Activated naive CD8-positive, alpha-beta T cell treated with anti-CD3 and anti-CD28 coated beads, Interleukin-2, amount 10 ng/mL, durations not matched to agents 7 days and 5 days (primary cell): ENCODE data around the gene RPL26. TPM values are rescaled to one million over a fixed set of nuclear protein-coding genes. Genes with fewer than 3 reads are reported as not detected.
"Not testable (repeated sequence)": the region's sequence is repeated elsewhere in the genome, so short reads cannot be mapped to it uniquely, and the experiment has no call there.

Source experiments
- ATAC-seq: fragments of 150-1000 bp; cut with Tn5 transposase; one replicate; pipeline ENCODE4 v1.10.0; 2021; ENCODE audit warnings: low read depth, moderate library complexity
- POLR2A ChIA-PET: fragments of 350-600 bp; sonication (Branson Sonifier 250); formaldehyde crosslinking; loops from one replicate; lab custom pipeline; 2021; ENCODE audit warnings: antibody characterized with exemption; lab: Charles Lee
- DNase-seq: peaks from one replicate; pipeline ENCODE4 v3.0.0; 2021
- H3K27ac Mint-ChIP-seq: one replicate; pipeline ENCODE4 v1.8.0; 2022; ENCODE audit warnings: mild to moderate bottlenecking, mixed read lengths
- H3K27me3 Mint-ChIP-seq: one replicate; pipeline ENCODE4 v1.8.0; 2022; ENCODE audit warnings: mild to moderate bottlenecking, moderate library complexity, mixed read lengths
- H3K36me3 Mint-ChIP-seq: one replicate; pipeline ENCODE4 v1.8.0; 2021; ENCODE audit warnings: mild to moderate bottlenecking, mixed read lengths
- H3K4me1 Mint-ChIP-seq: one replicate; pipeline ENCODE4 v1.8.0; 2021; ENCODE audit warnings: mixed read lengths
- H3K4me3 Mint-ChIP-seq: one replicate; pipeline ENCODE4 v1.8.0; 2022; ENCODE audit warnings: mild to moderate bottlenecking, moderate library complexity, mixed read lengths
- H3K9me3 Mint-ChIP-seq: one replicate; pipeline ENCODE4 v1.8.0; 2021; ENCODE audit warnings: mixed read lengths
- total RNA-seq, 2 experiments: library from RNA; stranded (reverse); gene quantifications; one replicate each; pipeline ENCODE4 v1.2.3, GENCODE V29; 2021

Gene RPL26
- total RNA-seq, 2 experiments from 2014 or later: 1,984 to 2,045 TPM

DNA sequence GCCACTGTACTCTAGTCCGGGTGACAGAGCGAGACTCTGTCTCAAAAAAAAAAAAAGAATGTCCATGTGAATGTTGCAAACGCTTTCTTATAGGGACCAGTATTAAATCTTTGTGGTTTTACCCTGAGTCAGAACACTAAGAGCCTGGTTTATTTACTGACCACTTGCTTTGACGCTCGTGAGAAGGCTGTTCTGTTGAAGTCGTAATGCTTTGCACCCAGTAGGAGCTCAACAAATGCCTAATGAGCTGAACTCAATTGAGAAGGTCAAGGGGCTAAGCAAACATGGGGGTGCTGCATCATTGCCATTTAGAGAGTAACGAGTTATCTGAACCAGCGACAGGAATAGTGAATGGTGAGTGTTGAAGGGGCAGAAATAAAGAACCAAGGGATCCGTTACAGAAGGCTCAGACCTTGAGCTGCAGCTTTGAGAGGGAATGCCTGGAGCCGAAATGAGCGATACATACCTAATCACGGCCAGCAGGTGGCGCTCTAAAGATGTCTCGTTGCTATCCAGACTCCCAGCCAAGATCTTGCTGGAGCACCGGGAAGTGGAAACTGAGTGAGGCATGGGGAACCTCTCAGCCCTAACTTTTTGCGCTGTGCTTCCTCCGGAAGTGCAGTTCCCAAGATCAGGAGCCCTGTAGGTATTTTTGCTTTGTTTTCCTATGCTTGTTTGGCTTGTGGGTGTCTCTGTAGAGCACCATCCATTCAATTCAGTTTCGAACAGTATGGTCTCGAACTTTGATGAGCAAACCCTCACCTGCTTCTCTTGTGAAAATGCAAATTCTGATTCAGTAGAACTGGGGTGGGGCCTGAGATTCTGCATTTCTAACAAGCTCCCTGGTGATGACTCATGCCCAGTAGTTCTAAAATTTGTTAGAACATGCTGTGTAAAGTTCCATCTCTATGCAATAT lies 27.2 kb upstream of the RPL26 start:
- Mint-ChIP-seq H3K36me3 (no peaks in the 10 kb centered on the region), H3K4me3 (no peak overlapping the region), H3K27me3 (peaks cover 29% of the 10 kb centered on the region), H3K27ac (no peak overlapping the region), H3K9me3 (no peaks in the 10 kb centered on the region), H3K4me1 (peaks cover 38% of the 10 kb centered on the region)
- ATAC-seq (peak; percentile 57), DNase-seq (peak; percentile 80)
- POLR2A ChIA-PET: interaction anchor here (0.8 to 1.5 kb wide), 4 partner anchors 25 to 336 kb away, joined by 3 to 12 read pairs (median 4); partner anchors contain the start of gene NDEL1

DNA sequence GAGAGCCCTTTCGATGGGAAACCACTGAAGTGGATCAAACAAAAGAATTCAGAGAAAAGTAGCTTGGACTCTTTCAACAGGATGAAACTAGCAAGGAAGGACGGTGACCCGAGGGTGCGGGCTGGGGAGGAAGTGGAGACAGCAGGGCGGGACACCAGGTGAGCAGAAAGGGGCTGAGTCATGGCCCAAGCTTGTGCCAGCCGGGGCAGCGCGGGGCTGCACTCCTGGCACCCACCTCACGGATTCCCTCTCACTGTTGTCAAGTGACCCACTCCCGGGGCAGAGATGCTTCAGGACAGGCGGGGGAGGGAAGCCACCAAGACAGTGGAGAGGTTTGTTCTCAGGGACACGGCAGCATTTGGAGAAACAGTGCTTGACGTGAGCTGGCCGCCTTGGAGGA lies 25.4 kb upstream of the RPL26 start:
- Mint-ChIP-seq H3K4me3 (no peak overlapping the region), H3K27me3 (peaks cover 26% of the 10 kb centered on the region), H3K27ac (no peak overlapping the region), H3K9me3 (no peaks in the 10 kb centered on the region), H3K4me1 (peaks cover 32% of the 10 kb centered on the region), H3K36me3 (no peaks in the 10 kb centered on the region)
- DNase-seq (no peak), ATAC-seq (peak; percentile 41)
- POLR2A ChIA-PET: no interaction called here

- POLR2A ChIA-PET: no interaction called here
- Mint-ChIP-seq H3K27ac (no peak overlapping the region), H3K36me3 (no peaks in the 10 kb centered on the region), H3K9me3 (no peaks in the 10 kb centered on the region), H3K4me3 (no peak overlapping the region), H3K27me3 (peaks cover 23% of the 10 kb centered on the region), H3K4me1 (peaks cover 15% of the 10 kb centered on the region)
- ATAC-seq: no peak
- no peak for DNase-seq
These were observed 23.2 kb upstream of the RPL26 start for GRCh38 chr17:8406174-8406573.

DNA sequence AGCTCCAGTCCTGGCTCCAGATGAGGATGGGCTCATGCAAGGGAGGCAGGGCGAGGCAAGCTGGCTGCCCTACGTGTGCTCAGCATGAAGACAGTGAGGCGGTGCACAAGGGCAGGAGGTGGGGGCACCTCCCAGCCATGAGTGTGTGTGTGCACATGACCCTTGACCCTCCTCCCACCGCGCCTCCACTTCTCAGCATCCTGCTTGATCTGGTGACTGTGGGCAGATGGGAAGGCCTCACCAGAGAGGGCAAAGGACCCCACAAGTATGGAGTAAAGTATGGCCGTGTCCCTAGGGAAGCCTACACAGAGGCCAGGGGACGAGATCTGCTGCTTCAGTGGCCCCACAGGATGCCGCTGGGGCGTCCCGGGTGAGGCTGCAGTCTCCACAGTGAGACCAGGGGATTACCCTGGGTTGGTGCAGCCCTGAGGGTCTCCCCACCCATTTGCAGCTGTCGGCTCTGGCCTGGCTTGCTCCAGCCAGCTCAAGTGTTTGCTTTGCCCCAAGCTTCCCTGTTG lies 22.6 kb upstream of the RPL26 start:
- POLR2A ChIA-PET: no interaction called here
- H3K4me1 Mint-ChIP-seq: peaks cover 12% of the 10 kb centered on the region
- ATAC-seq (no peak), DNase-seq (no peak)
- peaks cover 22% of the 10 kb centered on the region for H3K27me3 Mint-ChIP-seq
- no peaks in the 10 kb centered on the region for H3K36me3 Mint-ChIP-seq
- no peaks in the 10 kb centered on the region for H3K9me3 Mint-ChIP-seq
- no peak overlapping the region for H3K27ac Mint-ChIP-seq
- no peak overlapping the region for H3K4me3 Mint-ChIP-seq

GRCh38 chr17:8402921-8403536 lies 20.0 kb upstream of the RPL26 start:
- H3K27ac Mint-ChIP-seq: no peak overlapping the region
- no peak overlapping the region for H3K4me3 Mint-ChIP-seq
- H3K36me3 Mint-ChIP-seq: no peaks in the 10 kb centered on the region
- POLR2A ChIA-PET: no interaction called here
- H3K27me3 Mint-ChIP-seq: peaks cover 21% of the 10 kb centered on the region
- DNase-seq (no peak), ATAC-seq (no peak)
- no peaks in the 10 kb centered on the region for H3K9me3 Mint-ChIP-seq
- H3K4me1 Mint-ChIP-seq: no peaks in the 10 kb centered on the region

DNA sequence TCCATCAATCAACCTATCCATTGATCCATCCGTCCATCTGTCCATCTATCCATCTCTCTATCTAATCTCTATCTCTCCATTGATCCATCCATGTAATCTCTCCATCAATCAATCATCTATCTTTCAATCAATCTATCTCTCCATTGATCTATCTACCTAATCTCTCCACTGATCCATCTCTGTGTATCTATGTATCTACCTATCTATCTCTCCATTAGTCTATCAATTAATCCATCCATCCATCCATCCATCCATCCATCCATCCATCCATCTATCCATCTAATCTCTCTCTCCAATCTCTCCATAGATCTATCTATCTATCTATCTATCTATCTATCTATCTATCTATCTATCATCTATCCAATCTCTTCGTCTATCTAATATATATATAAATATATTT lies 18.1 kb upstream of the RPL26 start:
- POLR2A ChIA-PET: no interaction called here
- ATAC-seq: no peak
- H3K27ac Mint-ChIP-seq: no peak overlapping the region
- H3K36me3 Mint-ChIP-seq: no peaks in the 10 kb centered on the region
- DNase-seq: no peak
- H3K4me1 Mint-ChIP-seq: peaks cover 2% of the 10 kb centered on the region
- no peak overlapping the region for H3K4me3 Mint-ChIP-seq
- no peaks in the 10 kb centered on the region for H3K9me3 Mint-ChIP-seq
- peaks cover 31% of the 10 kb centered on the region for H3K27me3 Mint-ChIP-seq

- Mint-ChIP-seq H3K27me3 (peaks cover 41% of the 10 kb centered on the region), H3K4me1 (peaks cover 9% of the 10 kb centered on the region), H3K9me3 (peaks cover 3% of the 10 kb centered on the region), H3K36me3 (peaks cover 2% of the 10 kb centered on the region), H3K4me3 (no peak overlapping the region), H3K27ac (no peak overlapping the region)
- POLR2A ChIA-PET: no interaction called here
- DNase-seq: no peak
- no peak for ATAC-seq
These were observed 16.0 kb upstream of the RPL26 start for GRCh38 chr17:8398980-8399379.

DNA sequence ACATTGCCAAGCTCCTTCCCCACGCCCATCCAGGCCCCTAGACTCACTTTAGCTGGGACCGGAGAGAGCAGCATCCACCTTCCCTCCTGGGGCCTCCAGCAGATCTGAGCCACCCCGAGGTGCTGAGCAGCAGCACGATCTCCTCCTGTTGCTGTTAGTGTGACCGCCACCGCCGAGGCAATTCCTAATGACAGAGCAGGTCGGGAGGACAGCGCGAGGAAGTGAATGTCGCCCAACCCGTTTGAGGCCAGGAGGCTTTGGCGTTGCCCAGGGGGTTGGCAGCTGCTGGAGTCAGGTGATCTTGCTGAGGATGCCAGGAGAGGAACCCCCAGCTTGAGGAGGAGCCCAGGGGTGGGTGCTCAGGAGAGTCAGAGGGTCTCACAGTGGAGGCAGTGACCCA lies 14.6 kb upstream of the RPL26 start, which contains the start of gene RNF222:
Gene RNF222 (minus strand): TSS at position 192 of the 400 bp plus-strand sequence. CDS start 4,366 bp downstream, outside the sequence.
- Mint-ChIP-seq H3K27me3 (peaks cover 41% of the 10 kb centered on the region), H3K27ac (peak within 1 kb of the TSS; percentile 56), H3K36me3 (peaks cover 6% of the 10 kb centered on the region), H3K4me1 (peaks cover 16% of the 10 kb centered on the region), H3K4me3 (no peak within 1 kb of the TSS), H3K9me3 (peaks cover 3% of the 10 kb centered on the region)
- DNase-seq: no peak
- POLR2A ChIA-PET: no interaction called here
- ATAC-seq: no peak

GRCh38 chr17:8394497-8394896 lies 11.5 kb upstream of the RPL26 start:
- not testable (repeated sequence) for ATAC-seq, H3K27ac Mint-ChIP-seq, H3K4me3 Mint-ChIP-seq, H3K36me3 Mint-ChIP-seq, H3K9me3 Mint-ChIP-seq, DNase-seq
- peaks cover 16% of the 10 kb centered on the region for H3K4me1 Mint-ChIP-seq
- peaks cover 25% of the 10 kb centered on the region for H3K27me3 Mint-ChIP-seq
- POLR2A ChIA-PET: interaction anchor here (1.9 kb wide), 2 partner anchors 11 to 18 kb away, joined by 4 to 11 read pairs; partner anchors contain the start of gene KRABD2

GRCh38 chr17:8393470-8394231 lies 10.7 kb upstream of the RPL26 start:
- H3K27me3 Mint-ChIP-seq: peaks cover 25% of the 10 kb centered on the region
- POLR2A ChIA-PET: interaction anchor here (1.9 kb wide), 2 partner anchors 10 to 17 kb away, joined by 4 to 11 read pairs; partner anchors contain the start of gene KRABD2
- H3K4me3 Mint-ChIP-seq: peak overlapping the region; percentile 73
- H3K4me1 Mint-ChIP-seq: peaks cover 16% of the 10 kb centered on the region
- H3K36me3 Mint-ChIP-seq: peaks cover 7% of the 10 kb centered on the region
- ATAC-seq (peak; percentile 98), DNase-seq (no peak)
- H3K27ac Mint-ChIP-seq: peak overlapping the region; percentile 99
- peaks cover 3% of the 10 kb centered on the region for H3K9me3 Mint-ChIP-seq

DNA sequence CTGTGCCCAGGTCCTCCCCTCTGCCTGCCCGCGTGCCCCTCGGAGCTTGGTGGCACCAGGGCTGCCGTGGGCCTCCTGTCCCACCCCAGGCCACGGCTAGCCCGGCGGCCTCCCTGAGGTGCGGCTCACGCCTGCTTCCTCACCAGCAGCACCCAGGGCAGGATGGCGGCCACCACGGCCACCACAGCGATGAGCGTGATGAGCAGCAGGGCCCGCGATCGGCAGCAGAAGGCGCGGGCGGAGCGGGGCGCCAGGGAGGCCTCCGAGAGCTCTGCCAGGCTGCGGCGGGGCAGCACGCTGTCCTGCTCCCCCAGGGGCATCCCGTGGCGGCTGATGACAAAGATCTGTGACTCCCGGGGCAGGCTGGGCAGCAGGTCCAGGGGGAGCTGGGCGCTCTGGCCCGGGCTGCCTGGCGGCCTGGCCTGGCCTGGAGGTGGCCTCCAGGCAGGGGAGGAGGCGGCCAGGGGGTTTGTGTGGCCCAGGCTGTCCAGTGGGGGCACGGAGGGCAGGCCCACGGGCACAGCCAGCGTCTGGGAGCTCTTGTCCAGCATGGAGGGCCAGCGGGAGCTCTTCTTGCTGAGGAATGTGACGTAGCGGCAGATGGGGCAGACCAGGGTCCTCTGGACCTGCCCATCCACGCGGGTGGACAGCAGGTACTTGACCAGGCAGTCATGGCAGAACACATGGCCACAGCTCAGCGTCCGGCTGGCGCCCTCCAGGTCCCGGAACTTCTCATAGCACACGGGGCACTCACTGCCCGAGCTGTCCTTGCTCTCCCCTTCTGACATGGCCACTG lies 9.9 kb upstream of the RPL26 start:
- POLR2A ChIA-PET: interaction anchor here (0.6 to 1.9 kb wide), 3 partner anchors 9 to 16 kb away, joined by 3 to 11 read pairs (median 4); partner anchors contain the start of gene KRABD2
- H3K27ac Mint-ChIP-seq: peak overlapping the region; percentile 99
- H3K9me3 Mint-ChIP-seq: peaks cover 3% of the 10 kb centered on the region
- peaks cover 18% of the 10 kb centered on the region for H3K4me1 Mint-ChIP-seq
- peak overlapping the region; percentile 73 for H3K4me3 Mint-ChIP-seq
- no peak for DNase-seq
- H3K27me3 Mint-ChIP-seq: peaks cover 19% of the 10 kb centered on the region
- peaks cover 7% of the 10 kb centered on the region for H3K36me3 Mint-ChIP-seq
- ATAC-seq: no peak

GRCh38 chr17:8392274-8392673 lies 9.3 kb upstream of the RPL26 start:
- H3K4me1 Mint-ChIP-seq: peaks cover 22% of the 10 kb centered on the region
- peaks cover 7% of the 10 kb centered on the region for H3K36me3 Mint-ChIP-seq
- no peak overlapping the region for H3K4me3 Mint-ChIP-seq
- H3K27me3 Mint-ChIP-seq: peaks cover 15% of the 10 kb centered on the region
- ATAC-seq: no peak
- DNase-seq: no peak
- no peak overlapping the region for H3K27ac Mint-ChIP-seq
- H3K9me3 Mint-ChIP-seq: peaks cover 3% of the 10 kb centered on the region
- POLR2A ChIA-PET: interaction anchor here (0.6 to 1.0 kb wide), 2 partner anchors 9 to 10 kb away, joined by 3 to 4 read pairs; no protein-coding TSS in a partner anchor
